SKM-1 treated with dmso at 0.1 percent for 144 hours (cell line): ENCODE results near the gene TM4SF1.
"Not testable (repeated sequence)": the region's sequence is repeated elsewhere in the genome, so short reads cannot be mapped to it uniquely, and the experiment has no call there.

ENCODE experiments used
- DNase-seq: peaks from one replicate; lab custom pipeline; 2025; ENCODE audit not compliant: unreplicated experiment; lab: John Stamatoyannopoulos, UW

TM4SF1 gene

GRCh38 chr3:149352556-149352955, 24.9 kb downstream of the TM4SF1 start:
- peak; percentile 56 for DNase-seq

GRCh38 chr3:149343951-149344350, 33.5 kb downstream of the TM4SF1 start:
- DNase-seq, result no peak

GRCh38 chr3:149342413-149343380, 34.8 kb downstream of the TM4SF1 start:
- no peak for DNase-seq

- no peak for DNase-seq
These were observed 37.0 kb downstream of the TM4SF1 start for GRCh38 chr3:149340310-149340933.

- no peak for DNase-seq
These were observed 37.5 kb downstream of the TM4SF1 start for GRCh38 chr3:149339931-149340309.

GRCh38 chr3:149337486-149337885, 40.0 kb downstream of the TM4SF1 start:
- not testable (repeated sequence) for DNase-seq

GRCh38 chr3:149336925-149337324, 40.5 kb downstream of the TM4SF1 start:
- no peak for DNase-seq

- no peak for DNase-seq
These were observed 44.1 kb downstream of the TM4SF1 start, which contains the start of gene TM4SF18 for GRCh38 chr3:149333176-149333859. TSS of gene TM4SF18 (minus strand) at chr3:149333636. CDS start at chr3:149333382, 254 bp downstream.

- DNase-seq, result no peak
These were observed 44.7 kb downstream of the TM4SF1 start for GRCh38 chr3:149332771-149333170.

GRCh38 chr3:149332227-149332765, 45.2 kb downstream of the TM4SF1 start:
- DNase-seq, result no peak

GRCh38 chr3:149331396-149331795, 46.1 kb downstream of the TM4SF1 start:
- no peak for DNase-seq

GRCh38 chr3:149330609-149331331, 46.7 kb downstream of the TM4SF1 start:
- DNase-seq, result no peak

GRCh38 chr3:149327156-149327555, 50.3 kb downstream of the TM4SF1 start:
- DNase-seq, result no peak

- DNase-seq, result no peak
These were observed 51.9 kb downstream of the TM4SF1 start for GRCh38 chr3:149325581-149325980.

- DNase-seq, result no peak
These were observed 53.1 kb downstream of the TM4SF1 start for GRCh38 chr3:149324332-149324731.

- no peak for DNase-seq
These were observed 55.8 kb downstream of the TM4SF1 start for GRCh38 chr3:149321640-149322039.

GRCh38 chr3:149321136-149321535, 56.3 kb downstream of the TM4SF1 start:
- no peak for DNase-seq

GRCh38 chr3:149319750-149320149, 57.7 kb downstream of the TM4SF1 start:
- no peak for DNase-seq
